HCT116 (cell line): ENCODE data around the gene CBX5. TPM values are rescaled to one million over a fixed set of nuclear protein-coding genes. Genes with fewer than 3 reads are reported as not detected.

Experiments used
- ATAC-seq: fragments of 200-7000 bp; cut with Tn5 transposase; 2 replicates; pipeline ENCODE4 v1.9.1; 2020; ENCODE audit warnings: mild to moderate bottlenecking, moderate library complexity
- BruUV-seq: library from RNA; stranded (reverse); fragments of 400-500 nt; replicated peaks from 2 replicates; lab custom pipeline; 2021; lab: Mats Ljungman, UMichigan
- CTCF ChIA-PET: fragments of 300-600 bp; sonication (Branson Sonifier 250); formaldehyde crosslinking; loops from one replicate; lab custom pipeline; 2021; ENCODE audit warnings: antibody characterized with exemption; lab: Charles Lee
- POLR2A ChIA-PET: fragments of 300-600, 350-600 bp; sonication (Branson Sonifier 250); formaldehyde crosslinking; loops from one replicate; lab custom pipeline; 2021; ENCODE audit warnings: antibody characterized with exemption; lab: Charles Lee
- RAD21 ChIA-PET, 2 experiments: fragments of 300-600 bp; sonication (Branson Sonifier 250); formaldehyde crosslinking; loops; one replicate each; lab custom pipeline; 2023; ENCODE audit warnings: low total read pairs in 2 of 2; ENCODE audit not compliant: uncharacterized antibody in 2 of 2, unreplicated experiment in 2 of 2, low non-redundant PET in 1 of 2; lab: Charles Lee
- DNase-seq: peaks from one replicate; pipeline ENCODE4 v3.0.0-alpha.2; 2010; ENCODE audit warnings: low read depth, low spot score
- H2AFZ ChIP-seq: fragments of 200-600 bp; shearing (Covaris generic), sonication (generic); 2 replicates; pipeline ENCODE4 v1.6.1; 2017; ENCODE audit warnings: low read depth, mixed run types, mixed read lengths, antibody characterized with exemption, low read length; ENCODE audit not compliant: poor library complexity, severe bottlenecking
- H3K27ac ChIP-seq: 2 replicates; pipeline ENCODE4 v1.5.1; 2012; ENCODE audit warnings: low read depth, low read length
- H3K27me3 ChIP-seq: fragments of 200-600 bp; sonication (generic); 2 replicates; pipeline ENCODE4 v1.6.1; 2016; ENCODE audit warnings: mixed run types, low read length, mixed read lengths; ENCODE audit not compliant: insufficient read depth
- H3K36me3 ChIP-seq, 2 experiments: fragments of 200-500 bp in 1 of 2; fragments of 200-600 bp in 1 of 2; sonication (Bioruptor generic) in 1 of 2; sonication (generic) in 1 of 2; 2 replicates each; pipeline versions ENCODE4 v1.5.1 to v1.6.1; 2014 to 2016; ENCODE audit warnings: low read length in 2 of 2, inconsistent platforms in 1 of 2, mixed read lengths in 1 of 2, mixed run types in 1 of 2; ENCODE audit not compliant: insufficient read depth in 2 of 2, control insufficient read depth in 1 of 2
- H3K4me1 ChIP-seq, 2 experiments: fragments of 200-600 bp in 1 of 2; sonication (generic) in 1 of 2; 2 replicates each; pipeline versions ENCODE4 v1.5.1 to v1.6.1; 2012 to 2017; ENCODE audit warnings: low read length in 2 of 2, inconsistent platforms in 1 of 2, mild to moderate bottlenecking in 1 of 2, mixed read lengths in 1 of 2, mixed run types in 1 of 2, moderate library complexity in 1 of 2; ENCODE audit not compliant: insufficient read depth in 2 of 2, control insufficient read depth in 1 of 2
- H3K4me2 ChIP-seq: fragments of 200-600 bp; sonication (generic); 2 replicates; pipeline ENCODE4 v1.6.1; 2017; ENCODE audit warnings: mixed run types, low read length, mixed read lengths
- H3K4me3 ChIP-seq, 2 experiments: fragments of 200-600 bp in 1 of 2; sonication (generic) in 1 of 2; replicated peaks in 1 of 2; 2 replicates each; pipeline ENCODE4 v1.5.1; 2011 to 2016; ENCODE audit warnings: low read length in 2 of 2, control low read depth in 1 of 2, low read depth in 1 of 2, mild to moderate bottlenecking in 1 of 2, mixed read lengths in 1 of 2, mixed run types in 1 of 2
- H3K79me2 ChIP-seq: fragments of 200-600 bp; sonication (generic); 2 replicates; pipeline ENCODE4 v1.6.1; 2017; ENCODE audit warnings: mild to moderate bottlenecking, mixed run types, low read length, moderate library complexity, mixed read lengths; ENCODE audit not compliant: insufficient read depth
- H3K9ac ChIP-seq: fragments of 200-600 bp; sonication (generic); 2 replicates; pipeline ENCODE4 v1.6.1; 2016; ENCODE audit warnings: low read length, mixed read lengths
- H3K9me2 ChIP-seq: fragments of 200-600 bp; sonication (generic), shearing (Covaris generic); 2 replicates; pipeline ENCODE4 v1.6.1; 2017; ENCODE audit warnings: mixed run types, mild to moderate bottlenecking, moderate library complexity; ENCODE audit not compliant: insufficient read depth
- H3K9me3 ChIP-seq, 2 experiments: fragments of 200-500 bp in 1 of 2; fragments of 200-600 bp in 1 of 2; sonication (Bioruptor generic) in 1 of 2; sonication (generic) in 1 of 2; 2 replicates each; pipeline ENCODE4 v1.6.1; 2014 to 2017; ENCODE audit warnings: low read length in 2 of 2, mixed read lengths in 2 of 2, inconsistent platforms in 1 of 2, low read depth in 1 of 2, mild to moderate bottlenecking in 1 of 2, mixed run types in 1 of 2, moderate library complexity in 1 of 2; ENCODE audit not compliant: control insufficient read depth in 1 of 2, insufficient read depth in 1 of 2
- H4K20me1 ChIP-seq: fragments of 200-600 bp; sonication (generic), shearing (Covaris generic); 2 replicates; pipeline ENCODE4 v1.6.1; 2017; ENCODE audit warnings: mixed run types, mild to moderate bottlenecking, moderate library complexity; ENCODE audit not compliant: insufficient read depth
- EGR1 ChIP-seq: IDR thresholded peaks from 2 replicates; pipeline ENCODE4 v1.6.1; 2012; ENCODE audit warnings: low read depth
- JUND ChIP-seq: IDR thresholded peaks from 2 replicates; pipeline ENCODE4 v1.6.1; 2012
- MAX ChIP-seq: IDR thresholded peaks from 2 replicates; pipeline ENCODE4 v1.6.1; 2012
- POLR2AphosphoS5 ChIP-seq: IDR thresholded peaks from 2 replicates; pipeline ENCODE4 v1.6.1; 2011; ENCODE audit warnings: mild to moderate bottlenecking, low read depth, low read length, moderate library complexity
- YY1 ChIP-seq: IDR thresholded peaks from 2 replicates; pipeline ENCODE4 v1.6.1; 2011; ENCODE audit warnings: low read length, low read depth, moderate library complexity, mild to moderate bottlenecking; ENCODE audit not compliant: insufficient replicate concordance; ENCODE audit errors: extremely low read depth
- intact Hi-C: fragments of 100-400 bp; cut with micrococcal nuclease; formaldehyde crosslinking; loops from 2 replicates; pipeline ENCODE4 v1.10.0; 2022
- total RNA-seq: library from RNA; stranded (reverse); gene quantifications from one replicate; pipeline ENCODE4 v1.2.1, GENCODE V29; 2021; ENCODE audit not compliant: unreplicated experiment

CBX5 gene
- total RNA-seq, 1 experiment from 2014 or later, result 72.3 TPM

GRCh38 chr12:54261815-54262402 is 18.0 kb downstream of the CBX5 start (continued):
- TF ChIP-seq JUND, result no peak
- TF ChIP-seq EGR1, result no peak

GRCh38 chr12:54259194-54260011 is 20.5 kb downstream of the CBX5 start:
- peaks cover 28% of the 10 kb centered on the region for H3K79me2 ChIP-seq
- no peaks in the 10 kb centered on the region for H3K27me3 ChIP-seq
- H3K9me2 ChIP-seq, result no peaks in the 10 kb centered on the region
- ChIA-PET CTCF (interaction anchor here (1.6 to 1.9 kb wide), 2 partner anchors 8 to 66 kb away, joined by 4 to 12 read pairs; partner anchors contain the start of gene COPZ1), RAD21 (interaction anchor here in 1 of 2 experiments (0.6 kb wide), 1 partner anchor 69 kb away, joined by 3 read pairs; no protein-coding TSS in a partner anchor)
- TF ChIP-seq POLR2AphosphoS5 (peak; percentile 54), EGR1 (no peak), YY1 (peak; percentile 49), MAX (no peak)
- TF ChIP-seq, all 23 proteins: peak for 2
- TSS peak; percentile 83 for BruUV-seq
- Histone ChIP-seq H2AFZ (peak overlapping the region; percentile 13), H3K4me3 (peak overlapping the region; percentile 60 to 62), H3K4me2 (peak overlapping the region; percentile 93), H3K9ac (peak overlapping the region; percentile 77), H3K36me3 (peaks cover 11 to 17% of the 10 kb centered on the region in 2 experiments; a peak in 2 of 4 replicates), H4K20me1 (no peaks in the 10 kb centered on the region), H3K9me3 (no peaks in the 10 kb centered on the region), H3K27ac (peak overlapping the region; percentile 82), H3K4me1 (peaks cover 48 to 53% of the 10 kb centered on the region in 2 experiments)
- peak; percentile 72 for DNase-seq
- POLR2A ChIA-PET, result interaction anchor here (0.9 to 2.3 kb wide), 4 partner anchors 8 to 66 kb away, joined by 3 to 27 read pairs (median 4); partner anchors contain the start of genes CBX5, COPZ1 and HNRNPA1
- ATAC-seq, result peak; percentile 91
- intact Hi-C loops, result no loop called here
